GM19397 (cell line): Measurements from ENCODE around the gene POLA2.
"Not testable (repeated sequence)": the region's sequence is repeated elsewhere in the genome, so short reads cannot be mapped to it uniquely, and the experiment has no call there.

Source experiments
- ATAC-seq: cut with Tn5 transposase; IDR thresholded peaks from one replicate; pipeline ENCODE4 v1.9.1; 2021; ENCODE audit warnings: mild to moderate bottlenecking, moderate library complexity; ENCODE audit not compliant: unreplicated experiment

Gene POLA2

GRCh38 chr11:65327021-65327420 is 65.3 kb downstream of the POLA2 start:
- no peak for ATAC-seq

GRCh38 chr11:65329478-65329877 is 67.7 kb downstream of the POLA2 start:
- no peak for ATAC-seq

- ATAC-seq = no peak
Measured at GRCh38 chr11:65329944-65330403, 68.2 kb downstream of the POLA2 start.

GRCh38 chr11:65330544-65330943 is 68.8 kb downstream of the POLA2 start:
- ATAC-seq = no peak

- ATAC-seq = not testable (repeated sequence)
Measured at GRCh38 chr11:65332591-65332990, 70.8 kb downstream of the POLA2 start.

- ATAC-seq = no peak
Measured at GRCh38 chr11:65334696-65335295, 73.0 kb downstream of the POLA2 start.

- ATAC-seq = no peak
Measured at GRCh38 chr11:65338676-65339075, 76.9 kb downstream of the POLA2 start.

GRCh38 chr11:65340226-65340625 is 78.5 kb downstream of the POLA2 start:
- ATAC-seq = no peak

GRCh38 chr11:65341856-65342255 is 80.1 kb downstream of the POLA2 start:
- ATAC-seq = no peak
